K562 treated with DMSO at 1 percent for 4 hours (cell line): ENCODE results near the gene FARP2. TPM values are rescaled to one million over a fixed set of nuclear protein-coding genes. Genes with fewer than 3 reads are reported as not detected.

ENCODE experiments used
- total RNA-seq: library from RNA; unstranded; fragments of 300-600 nt; gene quantifications from 2 replicates; pipeline ENCODE4 v1.2.3, GENCODE V29; 2022; ENCODE audit not compliant: insufficient read depth

FARP2 gene
- total RNA-seq: 9.6 and 12.1 TPM in 2 replicates

DNA sequence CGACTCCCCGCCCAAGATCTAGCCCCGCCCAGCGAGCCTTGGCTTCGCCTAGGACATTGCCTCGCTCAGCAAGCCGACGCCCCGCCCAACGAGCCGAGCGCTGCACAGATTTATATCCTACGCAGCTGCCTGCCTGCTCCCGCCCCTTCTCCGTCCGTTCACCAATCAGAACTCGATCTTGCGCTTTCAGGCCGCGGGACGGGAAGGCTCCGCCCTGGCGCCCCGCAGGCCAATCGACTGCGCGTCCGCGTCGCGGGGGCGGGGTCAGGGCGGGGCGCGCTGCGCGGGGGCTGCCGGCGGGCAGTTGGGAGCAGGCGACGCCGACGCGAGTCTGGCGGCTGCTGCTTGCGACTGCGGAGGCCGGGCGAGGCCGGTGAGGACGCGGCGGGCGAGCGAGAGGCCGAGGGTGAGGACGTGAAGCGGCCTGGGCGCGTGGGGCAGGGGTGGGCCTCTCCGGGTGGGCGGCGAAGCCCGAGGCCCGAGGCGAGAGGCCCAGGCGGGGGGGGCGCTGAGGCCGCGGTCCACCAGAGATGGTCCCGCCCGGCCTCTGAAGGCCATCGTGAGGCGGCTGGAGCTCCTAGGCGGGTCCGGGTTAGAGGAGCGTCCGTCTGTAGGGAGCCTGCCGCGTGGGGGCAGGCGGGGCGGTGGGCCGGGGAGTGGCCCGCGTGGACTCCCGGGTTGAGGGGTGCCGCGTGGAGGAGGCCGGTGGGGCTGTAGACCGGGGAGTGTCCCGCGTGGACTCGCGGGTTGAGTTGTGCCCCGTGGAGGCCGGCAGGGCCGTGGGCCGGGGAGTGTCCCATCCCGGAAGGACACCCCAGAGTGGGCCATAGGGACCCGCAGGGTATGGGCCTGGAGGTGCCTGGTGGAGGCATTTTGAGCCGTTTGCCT, at the start of gene FARP2:
TSS of gene FARP2 (plus strand) at position 303 of the 888 bp plus-strand sequence. CDS start 16,823 bp downstream, outside the sequence.

GRCh38 chr2:241315093-241315878, 40.8 kb upstream of the FARP2 start, which contains the start of gene HDLBP:
HDLBP (minus strand) TSS chr2:241315672; CDS start chr2:241266869, 48,803 bp downstream.

DNA sequence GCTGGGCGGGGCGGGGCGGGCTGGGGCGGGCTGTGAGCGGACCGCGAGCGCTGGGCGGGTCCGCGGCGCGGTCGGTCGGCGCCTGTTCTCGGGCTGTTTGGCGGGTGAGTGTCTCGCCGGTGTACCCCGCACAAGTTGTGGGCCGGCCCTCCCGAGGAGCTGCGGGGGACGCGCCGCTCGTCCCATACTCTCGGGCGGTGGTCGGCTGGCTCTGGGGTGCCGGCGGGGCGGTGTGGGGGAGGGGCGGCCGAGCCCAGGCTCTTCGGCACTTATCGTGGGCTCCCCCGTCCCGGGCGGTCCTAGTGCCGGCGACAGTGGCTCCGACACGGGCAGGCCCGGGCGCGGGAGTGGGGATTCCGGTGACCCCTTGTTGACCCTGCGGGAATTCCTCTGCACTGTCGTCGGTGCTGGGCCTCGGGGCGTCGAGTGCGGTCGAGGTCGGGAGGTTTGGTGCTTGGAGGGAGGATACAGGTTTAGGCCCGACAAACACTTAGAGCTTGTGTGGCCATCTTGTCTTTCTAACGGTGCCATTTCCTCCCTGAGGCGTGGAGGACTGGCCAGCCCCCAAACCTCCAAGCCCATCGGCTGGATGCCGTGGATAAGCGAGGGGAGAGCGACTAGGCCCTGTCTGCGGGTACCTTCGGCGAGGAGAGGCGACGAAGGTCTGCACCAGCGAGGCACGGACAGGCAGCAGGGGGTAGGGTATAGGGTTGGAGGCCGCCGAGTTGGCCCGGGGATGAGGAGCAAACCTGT, 40.0 kb upstream of the FARP2 start, which contains the start of gene SEPTIN2:
TSS of gene SEPTIN2 (plus strand) at position 47 of the 753 bp plus-strand sequence. CDS start 8,308 bp downstream, outside the sequence.

DNA sequence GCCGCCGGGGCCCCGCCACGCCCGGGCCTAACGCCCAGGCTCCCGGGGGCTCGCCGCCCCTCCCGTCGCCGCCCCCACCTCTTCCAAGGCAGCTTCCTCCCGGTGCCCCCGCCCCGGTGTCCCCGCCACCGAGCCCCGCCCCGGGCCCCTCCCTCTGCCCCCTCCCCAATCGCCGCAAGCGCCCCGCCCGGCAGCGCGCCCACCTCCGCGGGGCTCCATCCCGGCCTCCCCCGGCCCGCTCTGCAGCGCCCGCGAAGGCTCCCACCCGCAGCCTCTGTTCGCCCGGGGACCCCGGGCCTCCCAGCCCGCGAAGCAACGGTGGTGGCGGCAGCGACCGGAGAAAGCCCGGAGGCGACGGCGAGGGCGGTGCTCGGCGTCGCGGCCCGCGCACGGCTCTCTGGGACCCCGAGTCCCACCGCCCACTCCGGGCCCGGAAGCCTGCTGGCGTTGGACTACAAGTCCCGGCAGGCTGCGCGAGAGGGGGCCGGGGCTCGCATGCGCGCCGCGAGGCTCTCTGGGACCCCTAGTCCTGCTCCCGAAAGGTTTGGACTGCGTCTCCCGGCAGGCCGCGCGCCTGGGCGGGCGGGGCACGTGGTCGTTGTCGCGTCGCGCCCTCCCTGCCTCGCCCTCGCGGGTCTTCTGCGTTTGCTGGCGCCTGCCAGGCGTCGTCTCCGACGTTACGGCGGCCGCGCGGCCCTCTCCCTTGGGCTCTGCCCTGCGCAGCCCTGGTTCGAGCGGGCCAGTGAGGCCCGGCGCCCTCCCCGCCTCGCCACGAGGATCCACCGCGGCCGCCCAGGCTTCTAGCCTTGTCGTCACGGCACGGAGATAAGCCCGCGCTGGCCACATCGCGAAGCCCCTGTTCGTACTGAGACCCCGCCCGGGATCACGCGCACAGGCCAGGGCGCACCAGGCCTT, 152.4 kb downstream of the FARP2 start, which contains the start of gene STK25:
TSS of gene STK25 (minus strand) at position 345 of the 915 bp plus-strand sequence. CDS start 549 bp downstream, outside the sequence.

Other genes starting within 250 kb of the FARP2 start
- 8.8 and 11.8 TPM in 2 replicates for gene PASK, start 206.8 kb upstream of the FARP2 start, total RNA-seq
- 39.6 and 44.2 TPM in 2 replicates for gene PPP1R7, start 205.8 kb upstream of the FARP2 start, total RNA-seq
- gene ANO7, start 167.6 kb upstream of the FARP2 start, total RNA-seq: 0.65 TPM in 1 of 2 replicates, not detected in the other
- 121 and 127 TPM in 2 replicates for gene HDLBP, start 40.6 kb upstream of the FARP2 start, total RNA-seq
- 88.6 and 106 TPM in 2 replicates for gene SEPTIN2, start 40.4 kb upstream of the FARP2 start, total RNA-seq
- 71.1 and 101 TPM in 2 replicates for gene STK25, start 152.3 kb downstream of the FARP2 start, total RNA-seq
- gene BOK, start 202.5 kb downstream of the FARP2 start, total RNA-seq: 1.5 and 2.2 TPM in 2 replicates